IMR-90 (cell line): ENCODE measurements around the gene PEAK3. TPM values are rescaled to one million over a fixed set of nuclear protein-coding genes. Genes with fewer than 3 reads are reported as not detected.

Experiments
- ATAC-seq: fragments of 200-7000 bp; cut with Tn5 transposase; 2 replicates; pipeline ENCODE4 v1.9.1; 2020; ENCODE audit warnings: low read depth, mild to moderate bottlenecking, moderate library complexity
- BruUV-seq: library from RNA; stranded (reverse); fragments of 400-500 nt; replicated peaks from 2 replicates; lab custom pipeline; 2021; lab: Mats Ljungman, UMichigan
- CTCF ChIA-PET: fragments of 300-600 bp; formaldehyde crosslinking; extraction: SDS; loops from one replicate; lab custom pipeline; 2021; ENCODE audit warnings: antibody characterized with exemption; lab: Yijun Ruan, JAX
- POLR2A ChIA-PET: fragments of 300-600 bp; sonication (Branson Sonifier 250); formaldehyde crosslinking; loops from one replicate; lab custom pipeline; 2022; ENCODE audit warnings: antibody characterized with exemption; ENCODE audit not compliant: unreplicated experiment; lab: Charles Lee
- DNase-seq: peaks from one replicate; pipeline ENCODE4 v3.0.0; 2013
- H2AFZ ChIP-seq: replicated peaks from 2 replicates; pipeline ENCODE3; 2013; ENCODE audit warnings: low read length, mild to moderate bottlenecking; ENCODE audit not compliant: poor library complexity
- H2AK5ac ChIP-seq: 2 replicates; pipeline ENCODE4 v1.6.1; 2013; ENCODE audit warnings: low read depth, low read length, inconsistent platforms
- H2AK9ac ChIP-seq: replicated peaks from 2 replicates; pipeline ENCODE3; 2013; ENCODE audit warnings: mild to moderate bottlenecking, low read depth, low read length, moderate library complexity; ENCODE audit not compliant: poor library complexity
- H2BK120ac ChIP-seq: 2 replicates; pipeline ENCODE4 v1.6.1; 2013; ENCODE audit warnings: low read depth, low read length, inconsistent platforms
- H2BK15ac ChIP-seq: 3 replicates; pipeline ENCODE4 v1.6.1; 2013; ENCODE audit warnings: low read depth, low read length, inconsistent platforms
- H2BK20ac ChIP-seq: 2 replicates; pipeline ENCODE4 v1.6.1; 2013; ENCODE audit warnings: low read depth, mild to moderate bottlenecking, inconsistent platforms, low read length, moderate library complexity
- H2BK5ac ChIP-seq: 2 replicates; pipeline ENCODE4 v1.6.1; 2013; ENCODE audit warnings: mild to moderate bottlenecking, low read depth, low read length, inconsistent platforms; ENCODE audit not compliant: poor library complexity, severe bottlenecking
- H3K14ac ChIP-seq: replicated peaks from 2 replicates; pipeline ENCODE4 v1.6.1; 2013; ENCODE audit warnings: low read depth, low read length, inconsistent platforms
- H3K18ac ChIP-seq: 2 replicates; pipeline ENCODE4 v1.6.1; 2013; ENCODE audit warnings: low read depth, low read length, control low read depth
- H3K23ac ChIP-seq: 2 replicates; pipeline ENCODE4 v1.6.1; 2013; ENCODE audit warnings: low read depth, low read length, inconsistent platforms
- H3K27ac ChIP-seq: 2 replicates; pipeline ENCODE4 v1.5.1; 2013; ENCODE audit warnings: mild to moderate bottlenecking, control low read depth, low read length; ENCODE audit not compliant: insufficient read depth
- H3K27me3 ChIP-seq: 2 replicates; pipeline ENCODE4 v1.6.1; 2013; ENCODE audit warnings: low read length; ENCODE audit not compliant: control insufficient read depth, insufficient read depth
- H3K36me3 ChIP-seq: 2 replicates; pipeline ENCODE4 v1.6.1; 2013; ENCODE audit warnings: low read length, mixed read lengths; ENCODE audit not compliant: control insufficient read depth, insufficient read depth
- H3K4ac ChIP-seq: 2 replicates; pipeline ENCODE4 v1.6.1; 2013; ENCODE audit warnings: low read depth, low read length, inconsistent platforms
- H3K4me1 ChIP-seq: 2 replicates; pipeline ENCODE4 v1.6.1; 2013; ENCODE audit warnings: low read length, mixed read lengths; ENCODE audit not compliant: control insufficient read depth, insufficient read depth
- H3K4me2 ChIP-seq: 2 replicates; pipeline ENCODE4 v1.6.1; 2013; ENCODE audit warnings: low read depth, mild to moderate bottlenecking, control low read depth, low read length, moderate library complexity
- H3K4me3 ChIP-seq: 2 replicates; pipeline ENCODE4 v1.5.1; 2013; ENCODE audit warnings: low read depth, mild to moderate bottlenecking, control low read depth, low read length, moderate library complexity; ENCODE audit not compliant: insufficient read depth
- H3K56ac ChIP-seq: 2 replicates; pipeline ENCODE4 v1.6.1; 2013; ENCODE audit warnings: low read length, inconsistent platforms; ENCODE audit not compliant: insufficient read depth; ENCODE audit errors: extremely low read depth
- H3K79me1 ChIP-seq, 2 experiments: 2 replicates each; pipeline ENCODE4 v1.6.1; 2013; ENCODE audit warnings: low read length in 2 of 2, inconsistent platforms in 1 of 2, low read depth in 1 of 2
- H3K9ac ChIP-seq: 2 replicates; pipeline ENCODE4 v1.6.1; 2013; ENCODE audit warnings: low read depth, low read length, control low read depth
- H3K9me1 ChIP-seq: 2 replicates; pipeline ENCODE4 v1.6.1; 2013; ENCODE audit warnings: low read length, inconsistent platforms; ENCODE audit not compliant: insufficient read depth
- H3K9me3 ChIP-seq: 2 replicates; pipeline ENCODE4 v1.6.1; 2013; ENCODE audit warnings: low read length; ENCODE audit not compliant: control insufficient read depth, insufficient read depth
- H4K20me1 ChIP-seq: 2 replicates; pipeline ENCODE4 v1.6.1; 2013; ENCODE audit warnings: low read length, inconsistent platforms; ENCODE audit not compliant: insufficient read depth
- H4K5ac ChIP-seq: 2 replicates; pipeline ENCODE4 v1.6.1; 2013; ENCODE audit warnings: mild to moderate bottlenecking, low read depth, low read length, control low read depth
- H4K8ac ChIP-seq, 2 experiments: 2 replicates each; pipeline ENCODE4 v1.6.1; 2013; ENCODE audit warnings: low read depth in 2 of 2, low read length in 2 of 2, control low read depth in 1 of 2, inconsistent platforms in 1 of 2
- H4K91ac ChIP-seq: 2 replicates; pipeline ENCODE4 v1.6.1; 2013; ENCODE audit warnings: low read depth, low read length, inconsistent platforms; ENCODE audit not compliant: insufficient read depth
- BHLHE40 ChIP-seq: fragments of 150-350 bp; IDR thresholded peaks from 2 replicates; pipeline ENCODE4 v1.6.1; 2016; ENCODE audit warnings: mild to moderate bottlenecking, low read depth, low read length
- CEBPB ChIP-seq: IDR thresholded peaks from 2 replicates; pipeline ENCODE4 v1.6.1; 2012; ENCODE audit warnings: low read depth, low read length, improper control_type of control experiment
- CHD1 ChIP-seq: IDR thresholded peaks from 2 replicates; pipeline ENCODE4 v1.6.1; 2012; ENCODE audit warnings: low read depth, low read length, improper control_type of control experiment
- CTCF ChIP-seq: conservative IDR thresholded peaks from 2 replicates; pipeline ENCODE4 v1.5.1; 2012; ENCODE audit warnings: mild to moderate bottlenecking, low read depth, low read length, improper control_type of control experiment
- ELK1 ChIP-seq: fragments of 150-350 bp; IDR thresholded peaks from 2 replicates; pipeline ENCODE4 v1.6.1; 2016; ENCODE audit warnings: low read depth, mild to moderate bottlenecking, low read length, moderate library complexity, borderline replicate concordance
- FOS ChIP-seq: fragments of 150-350 bp; IDR thresholded peaks from 2 replicates; pipeline ENCODE4 v1.6.1; 2016; ENCODE audit warnings: low read depth, low read length
- MAFK ChIP-seq: IDR thresholded peaks from 2 replicates; pipeline ENCODE4 v1.6.1; 2012; ENCODE audit warnings: low read depth, low read length, improper control_type of control experiment
- MAZ ChIP-seq: IDR thresholded peaks from 2 replicates; pipeline ENCODE4 v1.6.1; 2012; ENCODE audit warnings: low read depth, mild to moderate bottlenecking, low read length, improper control_type of control experiment, moderate library complexity, borderline replicate concordance
- MXI1 ChIP-seq: IDR thresholded peaks from 2 replicates; pipeline ENCODE4 v1.6.1; 2012; ENCODE audit warnings: low read depth, mild to moderate bottlenecking, low read length, moderate library complexity, borderline replicate concordance
- NFE2L2 ChIP-seq: fragments of 150-350 bp; IDR thresholded peaks from 2 replicates; pipeline ENCODE4 v1.6.1; 2016; ENCODE audit warnings: low read depth, mild to moderate bottlenecking, low read length
- POLR2A ChIP-seq: IDR thresholded peaks from 2 replicates; pipeline ENCODE4 v1.6.1; 2012; ENCODE audit warnings: mild to moderate bottlenecking, low read depth, low read length
- RAD21 ChIP-seq: IDR thresholded peaks from 2 replicates; pipeline ENCODE4 v1.6.1; 2012; ENCODE audit warnings: low read length, improper control_type of control experiment
- RCOR1 ChIP-seq: IDR thresholded peaks from 2 replicates; pipeline ENCODE4 v1.6.1; 2012; ENCODE audit warnings: mild to moderate bottlenecking, low read length, improper control_type of control experiment; ENCODE audit not compliant: insufficient replicate concordance
- RFX5 ChIP-seq: IDR thresholded peaks from 2 replicates; pipeline ENCODE4 v1.8.0; 2012; ENCODE audit warnings: low read depth, mild to moderate bottlenecking, low read length, moderate library complexity
- SMC3 ChIP-seq: fragments of 150-350 bp; IDR thresholded peaks from 2 replicates; pipeline ENCODE4 v1.6.1; 2016; ENCODE audit warnings: low read depth, mild to moderate bottlenecking, antibody characterized with exemption, low read length, moderate library complexity
- USF2 ChIP-seq: fragments of 150-350 bp; IDR thresholded peaks from 2 replicates; pipeline ENCODE4 v1.6.1; 2017; ENCODE audit warnings: mild to moderate bottlenecking, antibody characterized with exemption, low read length, low read depth
- WGBS, 2 experiments: methylation state at CpG; one replicate each; pipeline versions ENCODE4 v1.1.5 to v1.1.7; 2013; ENCODE audit warnings: missing lambda C conversion rate in 2 of 2; ENCODE audit not compliant: insufficient read length in 1 of 2; ENCODE audit errors: extremely low coverage in 2 of 2; 5-methylcytosine and 5-hydroxymethylcytosine counted together
- dilution Hi-C: fragments of 300-500 bp; cut with HindIII; formaldehyde crosslinking; loops from one replicate; pipeline ENCODE4 v1.14.3; 2018; ENCODE audit warnings: low sequenced_read_pairs; ENCODE audit not compliant: unreplicated experiment
- in situ Hi-C: fragments of 300-500 bp; cut with MboI; formaldehyde crosslinking; loops from 3 replicates; pipeline ENCODE4 v1.14.3; 2019; ENCODE audit warnings: low sequenced_read_pairs, inconsistent platforms, mixed read lengths
- intact Hi-C: fragments of 100-400 bp; cut with micrococcal nuclease; formaldehyde crosslinking; loops from 2 replicates; pipeline ENCODE4 v1.10.0; 2022
- polyA plus RNA-seq, 3 experiments: library from polyadenylated mRNA; depleted of rRNA; stranded (reverse); fragments of >200 nt; gene quantifications; 2 replicates each; pipeline ENCODE4 v1.2.3, GENCODE V29; 2012; ENCODE audit warnings: low replicate concordance in 1 of 3
- total RNA-seq: library from RNA; depleted of rRNA; stranded (reverse); fragments of >200 nt; gene quantifications from 2 replicates; pipeline ENCODE4 v1.2.3, GENCODE V29; 2012

PEAK3 gene
- total and polyA plus RNA-seq, 2 of the 4 experiments (the other 2 are of a cell fraction) = under 0.01 to 0.09 TPM

GRCh38 chr19:2244125-2244411 lies 37.9 kb downstream of the PEAK3 start:
- TF ChIP-seq CHD1 (no peak), NFE2L2 (no peak), MXI1 (no peak), CEBPB (no peak), MAFK (no peak), ELK1 (no peak), USF2 (no peak), MAZ (no peak), POLR2A (no peak), RAD21 (no peak), BHLHE40 (no peak), FOS (no peak), SMC3 (no peak), RCOR1 (no peak), CTCF (no peak), RFX5 (no peak)
- no peak overlapping the region for H2BK20ac ChIP-seq
- no peak overlapping the region for H3K9ac ChIP-seq
- H4K5ac ChIP-seq = no peak overlapping the region
- peaks cover 55% of the 10 kb centered on the region for H3K36me3 ChIP-seq
- H2AFZ ChIP-seq = no peak overlapping the region
- no peak overlapping the region for H3K23ac ChIP-seq
- H2AK9ac ChIP-seq = peak overlapping the region; percentile 70
- no TSS peak for BruUV-seq
- no peak overlapping the region for H2BK15ac ChIP-seq
- ChIA-PET POLR2A (no interaction called here), CTCF (no interaction called here)
- peaks cover 84% of the 10 kb centered on the region for H4K20me1 ChIP-seq
- H4K8ac ChIP-seq = no peak overlapping the region
- H3K4me1 ChIP-seq = peaks cover 10% of the 10 kb centered on the region; the same call in 1 of the 2 replicates
- no peak overlapping the region for H3K56ac ChIP-seq
- no peak overlapping the region for H2AK5ac ChIP-seq
- no peaks in the 10 kb centered on the region for H3K9me3 ChIP-seq
- ATAC-seq (no peak), DNase-seq (no peak)
- in situ Hi-C loops (no loop called here), dilution Hi-C loops (no loop called here), intact Hi-C loops (no loop called here)
- H2BK120ac ChIP-seq = no peak overlapping the region
- no peak overlapping the region for H4K91ac ChIP-seq
- peaks cover 7% of the 10 kb centered on the region for H3K9me1 ChIP-seq
- no peak overlapping the region for H2BK5ac ChIP-seq
- H3K79me1 ChIP-seq = peaks cover 4 to 52% of the 10 kb centered on the region in 2 experiments; a peak in 2 of 4 replicates
- H3K18ac ChIP-seq = no peak overlapping the region
- no peak overlapping the region for H3K27ac ChIP-seq
- 88% methylated on average over 10 of the region's 12 CpGs; no CpG with 5 or more reads in 1 of the 2 experiments for WGBS, 2 experiments
- no peak overlapping the region for H3K4me2 ChIP-seq
- H3K4ac ChIP-seq = no peak overlapping the region
- no peak overlapping the region for H3K4me3 ChIP-seq
- H3K27me3 ChIP-seq = no peaks in the 10 kb centered on the region
- no peak overlapping the region for H3K14ac ChIP-seq
